Prostate gland (tissue), 2 donors: ENCODE measurements around the gene NFE2L3. TPM values are rescaled to one million over a fixed set of nuclear protein-coding genes. Genes with fewer than 3 reads are reported as not detected.

Experiments used
- DNase-seq: peaks from one replicate; pipeline ENCODE4 v3.0.0-alpha.2; 2019; ENCODE audit warnings: low spot score
- H3K27ac ChIP-seq, 2 donors: fragments of 200-600 bp; sonication (generic); 2 replicates each; pipeline ENCODE4 v1.5.1; 2017 to 2019
- H3K27me3 ChIP-seq: fragments of 200-600 bp; sonication (generic); replicated peaks from 2 replicates; pipeline ENCODE4 v1.5.1; 2019; ENCODE audit not compliant: insufficient read depth
- H3K36me3 ChIP-seq, 2 donors: fragments of 200-600 bp; sonication (generic); 1 replicate in 1 of 2; 2 replicates in 1 of 2; pipeline versions ENCODE4 v1.5.1 to v1.8.1; 2017 to 2019
- H3K4me1 ChIP-seq: fragments of 200-600 bp; sonication (generic); replicated peaks from 2 replicates; pipeline ENCODE4 v1.5.1; 2019
- H3K4me3 ChIP-seq, 2 donors: fragments of 200-600 bp; sonication (generic); 2 replicates each; pipeline ENCODE4 v1.5.1; 2017 to 2019
- H3K9me3 ChIP-seq: fragments of 200-600 bp; sonication (generic); 2 replicates; pipeline ENCODE4 v1.5.1; 2017
- POLR2A ChIP-seq: fragments of 450-650 bp; IDR thresholded peaks from one replicate; pipeline ENCODE4 v1.6.1; 2016; ENCODE audit warnings: antibody characterized with exemption, mild to moderate bottlenecking
- POLR2AphosphoS5 ChIP-seq: sonication (generic); formaldehyde crosslinking; IDR thresholded peaks from one replicate; pipeline ENCODE4 v1.6.1; 2017; ENCODE audit warnings: antibody characterized with exemption
- WGBS: methylation state at CpG from one replicate; pipeline ENCODE4 v1.1.5; 2018; 5-methylcytosine and 5-hydroxymethylcytosine counted together
- intact Hi-C: fragments of 100-400 bp; cut with DNase I; formaldehyde crosslinking; loops from one replicate; pipeline ENCODE4 v1.14.2; 2022
- total RNA-seq, 2 donors: library from RNA; depleted of rRNA; stranded (reverse); fragments of >200 nt; gene quantifications; one replicate each; pipeline ENCODE4 v1.1.0, GENCODE V29; 2016
- TF ChIP-seq, protein P1 (sequence below), 4 experiments: fragments of 200-600 bp in 2 of 4; fragments of 450-650 bp in 2 of 4; sonication (generic) in 2 of 4; IDR thresholded peaks; 1 replicate in 3 of 4; 2 replicates in 1 of 4; pipeline ENCODE4 v1.5.1; 2016 to 2019; ENCODE audit warnings: antibody characterized with exemption in 4 of 4, mild to moderate bottlenecking in 2 of 4, moderate library complexity in 2 of 4

Gene NFE2L3
- total RNA-seq, 2 donors from 2014 or later: 2.0 to 4.3 TPM

DNA sequence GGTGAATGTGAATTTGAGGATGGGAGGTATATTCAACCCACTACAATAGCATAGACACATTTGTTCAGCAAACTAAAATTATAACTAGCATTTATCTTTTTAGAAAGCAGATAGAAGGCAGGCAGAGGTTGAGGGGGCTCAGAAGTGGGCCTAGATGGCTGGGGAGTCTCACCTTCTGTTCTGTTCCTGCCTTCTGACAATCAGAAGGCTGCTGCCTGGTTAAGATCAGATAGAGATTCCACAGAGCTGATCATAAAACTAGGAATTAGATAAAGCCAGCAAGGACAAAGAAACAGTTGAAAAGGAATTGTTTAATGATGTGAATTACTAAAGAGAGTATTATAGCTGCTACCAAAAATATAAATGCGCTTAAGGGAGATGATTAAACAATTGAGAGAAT, 11.6 kb upstream of the NFE2L3 start:
- H3K4me1 ChIP-seq: peaks cover 2% of the 10 kb centered on the region
- no peaks in the 10 kb centered on the region for H3K36me3 ChIP-seq
- H3K27me3 ChIP-seq: no peaks in the 10 kb centered on the region
- WGBS: 95% methylated on average over 1 of the region's 1 CpG
- no peak for TF ChIP-seq POLR2A
- H3K27ac ChIP-seq: no peak overlapping the region
- H3K4me3 ChIP-seq: no peak overlapping the region
- no peaks in the 10 kb centered on the region for H3K9me3 ChIP-seq
- DNase-seq: no peak
- intact Hi-C loops: no loop called here

DNA sequence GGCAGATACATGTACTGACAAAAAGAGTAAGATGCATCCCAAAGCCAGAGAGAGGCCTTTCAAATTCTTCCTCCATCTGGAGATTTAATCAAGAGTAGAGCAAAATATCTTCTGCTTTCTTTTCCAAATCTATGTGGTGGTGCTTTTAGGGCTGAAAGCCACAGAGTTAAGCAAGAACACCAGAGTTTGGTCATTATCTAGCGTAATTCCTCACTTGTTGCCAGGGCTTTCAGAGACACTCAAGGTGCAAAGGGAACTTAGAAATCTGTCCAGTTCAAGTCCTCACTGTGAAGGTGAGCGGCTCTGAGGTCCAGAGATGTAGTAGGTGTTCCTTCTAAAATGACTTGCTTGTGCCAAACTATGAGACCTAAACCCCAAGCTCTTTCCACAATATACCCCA, 10.9 kb upstream of the NFE2L3 start:
- H3K36me3 ChIP-seq: no peaks in the 10 kb centered on the region
- intact Hi-C loops: no loop called here
- H3K27ac ChIP-seq: no peak overlapping the region
- no peaks in the 10 kb centered on the region for H3K27me3 ChIP-seq
- WGBS: 100% methylated on average over 2 of the region's 2 CpGs
- no peaks in the 10 kb centered on the region for H3K9me3 ChIP-seq
- H3K4me3 ChIP-seq: no peak overlapping the region
- DNase-seq: no peak
- TF ChIP-seq POLR2AphosphoS5 (no peak), POLR2A (no peak)
- TF ChIP-seq, protein P1, sequence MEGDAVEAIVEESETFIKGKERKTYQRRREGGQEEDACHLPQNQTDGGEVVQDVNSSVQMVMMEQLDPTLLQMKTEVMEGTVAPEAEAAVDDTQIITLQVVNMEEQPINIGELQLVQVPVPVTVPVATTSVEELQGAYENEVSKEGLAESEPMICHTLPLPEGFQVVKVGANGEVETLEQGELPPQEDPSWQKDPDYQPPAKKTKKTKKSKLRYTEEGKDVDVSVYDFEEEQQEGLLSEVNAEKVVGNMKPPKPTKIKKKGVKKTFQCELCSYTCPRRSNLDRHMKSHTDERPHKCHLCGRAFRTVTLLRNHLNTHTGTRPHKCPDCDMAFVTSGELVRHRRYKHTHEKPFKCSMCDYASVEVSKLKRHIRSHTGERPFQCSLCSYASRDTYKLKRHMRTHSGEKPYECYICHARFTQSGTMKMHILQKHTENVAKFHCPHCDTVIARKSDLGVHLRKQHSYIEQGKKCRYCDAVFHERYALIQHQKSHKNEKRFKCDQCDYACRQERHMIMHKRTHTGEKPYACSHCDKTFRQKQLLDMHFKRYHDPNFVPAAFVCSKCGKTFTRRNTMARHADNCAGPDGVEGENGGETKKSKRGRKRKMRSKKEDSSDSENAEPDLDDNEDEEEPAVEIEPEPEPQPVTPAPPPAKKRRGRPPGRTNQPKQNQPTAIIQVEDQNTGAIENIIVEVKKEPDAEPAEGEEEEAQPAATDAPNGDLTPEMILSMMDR (IDR thresholded peaks at IDR 0.05): no peak
- peaks cover 2% of the 10 kb centered on the region for H3K4me1 ChIP-seq

DNA sequence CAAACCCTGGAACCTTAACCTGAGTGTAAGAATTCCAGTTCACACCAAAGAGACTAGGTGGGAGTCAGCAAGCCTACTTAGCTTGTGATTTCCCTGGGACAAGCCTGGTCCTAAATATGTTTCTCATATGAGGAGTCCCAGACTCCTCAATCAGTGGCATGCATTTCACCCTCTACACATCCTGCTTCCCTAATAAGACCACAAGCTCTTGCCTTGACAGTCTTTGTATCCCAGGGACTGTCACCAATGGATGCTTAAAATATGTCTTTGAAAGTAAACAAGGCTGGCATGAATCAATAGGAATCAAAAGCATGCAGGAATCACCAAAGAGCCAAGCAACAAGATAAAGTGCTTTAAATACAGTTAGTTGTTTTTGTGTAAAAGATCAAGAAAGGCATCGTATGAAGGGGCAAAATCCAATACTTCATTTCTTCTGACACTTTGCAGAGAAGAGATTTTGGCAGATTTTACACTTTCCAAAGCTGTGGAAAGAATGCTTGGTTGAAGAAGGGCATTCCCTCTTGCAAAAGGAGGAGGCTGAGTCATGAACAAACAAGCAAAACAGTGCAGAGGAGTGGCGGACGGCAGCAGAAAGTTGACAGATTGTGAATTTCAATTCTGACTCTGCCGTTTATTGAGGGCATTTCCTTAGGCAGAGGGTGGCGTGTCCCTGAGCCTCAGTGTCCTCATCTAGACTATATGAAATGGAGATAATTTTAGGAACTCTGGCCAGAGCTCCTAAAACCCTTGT, 8.5 kb upstream of the NFE2L3 start:
- Histone ChIP-seq H3K9me3 (no peaks in the 10 kb centered on the region), H3K4me1 (no peaks in the 10 kb centered on the region), H3K4me3 (no peak overlapping the region), H3K36me3 (no peaks in the 10 kb centered on the region), H3K27me3 (no peaks in the 10 kb centered on the region), H3K27ac (no peak overlapping the region)
- intact Hi-C loops: no loop called here
- DNase-seq: no peak
- TF ChIP-seq, protein P1 (IDR thresholded peaks at IDR 0.05): no peak
- no peak for TF ChIP-seq POLR2A
- no peak for TF ChIP-seq POLR2AphosphoS5
- WGBS: 54% methylated on average over 5 of the region's 5 CpGs

DNA sequence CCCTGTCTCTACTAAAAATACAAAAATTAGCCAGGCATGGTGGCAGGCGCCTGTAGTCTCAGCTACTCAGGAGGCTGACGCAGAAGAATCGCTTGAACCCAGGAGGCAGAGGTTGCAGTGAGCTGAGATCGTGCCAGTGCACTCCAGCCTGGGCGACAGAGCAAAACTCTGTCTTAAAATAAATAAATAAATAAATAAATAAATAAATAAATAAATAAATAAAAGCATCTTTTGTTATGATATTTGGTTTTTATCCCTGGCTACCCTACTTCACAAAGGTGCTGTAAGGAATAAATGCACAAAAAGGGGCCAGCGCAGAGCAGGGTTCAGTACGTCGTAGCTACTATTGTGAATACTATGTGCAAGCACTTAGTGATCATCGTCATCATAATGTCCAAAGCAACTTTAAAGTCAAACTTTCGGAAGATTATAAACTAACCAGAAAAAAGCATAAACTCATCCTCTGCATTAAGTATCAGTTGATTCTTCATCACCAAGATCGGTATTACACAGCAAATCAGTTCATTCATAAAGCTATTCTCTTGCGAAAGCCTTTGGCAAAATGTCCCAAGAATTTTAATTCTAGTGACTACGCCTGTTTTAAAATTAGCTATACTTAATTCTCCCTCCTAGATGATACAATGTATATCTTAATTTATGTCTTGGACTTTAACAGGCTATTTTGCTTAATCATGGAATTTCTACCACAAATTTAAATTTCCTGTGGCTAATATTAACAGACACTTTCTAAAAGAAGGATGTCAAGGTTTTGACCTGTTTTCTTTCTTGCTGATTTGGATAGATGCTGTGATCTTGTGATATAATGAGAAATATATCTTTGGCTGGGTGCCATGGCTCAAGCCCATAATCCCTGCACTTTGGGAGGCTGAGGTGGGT, 7.6 kb upstream of the NFE2L3 start:
- 92% methylated on average over 13 of the region's 13 CpGs for WGBS
- no peak for DNase-seq

DNA sequence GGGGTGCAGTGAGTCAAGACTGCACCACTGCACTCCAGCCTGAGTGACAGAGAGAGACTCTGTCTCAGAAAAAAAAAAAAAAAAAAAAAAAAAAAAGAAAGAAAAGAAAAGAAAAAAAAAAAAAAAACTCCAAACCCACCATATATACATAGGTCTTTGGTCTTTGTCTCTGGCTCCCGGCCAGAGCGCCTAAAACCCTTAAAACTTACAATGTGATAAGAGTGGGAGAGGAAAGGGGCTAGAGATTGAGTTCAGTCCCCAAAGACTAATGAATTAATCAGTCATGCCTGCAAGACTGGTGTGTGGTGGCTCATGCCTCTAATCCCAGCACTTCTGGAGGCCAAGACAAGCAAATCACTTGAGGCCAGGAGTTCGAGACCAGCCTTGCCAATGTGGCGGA, 6.8 kb upstream of the NFE2L3 start:
- no peak overlapping the region for H3K27ac ChIP-seq
- no peak for DNase-seq
- WGBS: 86% methylated on average over 4 of the region's 4 CpGs
- H3K4me1 ChIP-seq: no peaks in the 10 kb centered on the region
- no peaks in the 10 kb centered on the region for H3K36me3 ChIP-seq
- no peak overlapping the region for H3K4me3 ChIP-seq
- H3K27me3 ChIP-seq: no peaks in the 10 kb centered on the region
- TF ChIP-seq POLR2AphosphoS5: no peak
- TF ChIP-seq, protein P1 (IDR thresholded peaks at IDR 0.05): no peak
- TF ChIP-seq POLR2A: no peak
- H3K9me3 ChIP-seq: no peaks in the 10 kb centered on the region
- intact Hi-C loops: no loop called here

More for the DNA sequence above, 7.6 kb upstream of the NFE2L3 start:
- no peaks in the 10 kb centered on the region for H3K9me3 ChIP-seq
- H3K27me3 ChIP-seq: no peaks in the 10 kb centered on the region
- intact Hi-C loops: no loop called here
- H3K4me1 ChIP-seq: no peaks in the 10 kb centered on the region
- H3K4me3 ChIP-seq: no peak overlapping the region
- H3K27ac ChIP-seq: no peak overlapping the region
- TF ChIP-seq, protein P1 (IDR thresholded peaks at IDR 0.05): no peak
- TF ChIP-seq POLR2A: no peak
- no peak for TF ChIP-seq POLR2AphosphoS5
- H3K36me3 ChIP-seq: no peaks in the 10 kb centered on the region
